ENCODE results near the gene IRX6. TPM values are rescaled to one million over a fixed set of nuclear protein-coding genes. Genes with fewer than 3 reads are reported as not detected.

The IRX6 gene
- total RNA-seq, 4 donors from 2014 or later, result 0.57 to 3.5 TPM; not detected in 2

- TF ChIP-seq CTCF (IDR thresholded peaks at IDR 0.05) (no peak), POLR2A (IDR thresholded peaks at IDR 0.05) (no peak)
- H3K36me3 ChIP-seq, result no peaks in the 10 kb centered on the region
- H3K4me3 ChIP-seq, result no peak overlapping the region
- no peaks in the 10 kb centered on the region for H3K9me3 ChIP-seq
- no peak for DNase-seq
- H3K27me3 ChIP-seq, result no peaks in the 10 kb centered on the region
- H3K4me1 ChIP-seq, result no peaks in the 10 kb centered on the region
- H3K27ac ChIP-seq, result no peak overlapping the region
These were observed 14.6 kb downstream of the IRX6 start for GRCh38 chr16:55338646-55339045.

GRCh38 chr16:55340445-55340844, 16.4 kb downstream of the IRX6 start:
- H3K27ac ChIP-seq, result no peak overlapping the region
- TF ChIP-seq POLR2A (IDR thresholded peaks at IDR 0.05) (no peak), CTCF (IDR thresholded peaks at IDR 0.05) (no peak)
- no peaks in the 10 kb centered on the region for H3K9me3 ChIP-seq
- DNase-seq, result no peak
- no peak overlapping the region for H3K4me3 ChIP-seq
- no peaks in the 10 kb centered on the region for H3K27me3 ChIP-seq
- H3K4me1 ChIP-seq, result no peaks in the 10 kb centered on the region
- no peaks in the 10 kb centered on the region for H3K36me3 ChIP-seq

GRCh38 chr16:55341681-55342080, 17.7 kb downstream of the IRX6 start:
- H3K36me3 ChIP-seq, result no peaks in the 10 kb centered on the region
- no peaks in the 10 kb centered on the region for H3K27me3 ChIP-seq
- no peaks in the 10 kb centered on the region for H3K9me3 ChIP-seq
- no peak overlapping the region for H3K27ac ChIP-seq
- no peaks in the 10 kb centered on the region for H3K4me1 ChIP-seq
- H3K4me3 ChIP-seq, result no peak overlapping the region
- DNase-seq, result no peak
- TF ChIP-seq POLR2A (IDR thresholded peaks at IDR 0.05) (no peak), CTCF (IDR thresholded peaks at IDR 0.05) (no peak)

- no peaks in the 10 kb centered on the region for H3K9me3 ChIP-seq
- H3K36me3 ChIP-seq, result no peaks in the 10 kb centered on the region
- no peak overlapping the region for H3K4me3 ChIP-seq
- H3K27ac ChIP-seq, result no peak overlapping the region
- TF ChIP-seq CTCF (IDR thresholded peaks at IDR 0.05) (no peak), POLR2A (IDR thresholded peaks at IDR 0.05) (no peak)
- H3K4me1 ChIP-seq, result no peaks in the 10 kb centered on the region
- DNase-seq, result no peak
- no peaks in the 10 kb centered on the region for H3K27me3 ChIP-seq
These were observed 22.5 kb downstream of the IRX6 start for GRCh38 chr16:55346475-55346874.

- H3K27me3 ChIP-seq, result no peaks in the 10 kb centered on the region
- no peak for DNase-seq
- no peak overlapping the region for H3K27ac ChIP-seq
- H3K36me3 ChIP-seq, result no peaks in the 10 kb centered on the region
- no peaks in the 10 kb centered on the region for H3K9me3 ChIP-seq
- TF ChIP-seq CTCF (IDR thresholded peaks at IDR 0.05), result no peak
- TF ChIP-seq POLR2A (IDR thresholded peaks at IDR 0.05), result no peak
- no peaks in the 10 kb centered on the region for H3K4me1 ChIP-seq
- no peak overlapping the region for H3K4me3 ChIP-seq
These were observed 25.9 kb downstream of the IRX6 start for GRCh38 chr16:55349867-55350266.

- no peak overlapping the region for H3K4me3 ChIP-seq
- H3K27ac ChIP-seq, result no peak overlapping the region
- no peaks in the 10 kb centered on the region for H3K27me3 ChIP-seq
- no peak for DNase-seq
- no peaks in the 10 kb centered on the region for H3K9me3 ChIP-seq
- no peak for TF ChIP-seq CTCF (IDR thresholded peaks at IDR 0.05)
- TF ChIP-seq POLR2A (IDR thresholded peaks at IDR 0.05), result no peak
- H3K36me3 ChIP-seq, result no peaks in the 10 kb centered on the region
- no peaks in the 10 kb centered on the region for H3K4me1 ChIP-seq
These were observed 27.0 kb downstream of the IRX6 start for GRCh38 chr16:55350984-55351383.

All from Peyer's patch (tissue), 4 donors.